H9 (cell line): ENCODE data around the gene GDPD4. TPM values are rescaled to one million over a fixed set of nuclear protein-coding genes. Genes with fewer than 3 reads are reported as not detected.

Source experiments
- DNase-seq: peaks from one replicate; pipeline ENCODE4 v3.0.0-alpha.2; 2017
- H2AFZ ChIP-seq: one replicate; pipeline ENCODE4 v1.6.1; 2013; ENCODE audit warnings: mild to moderate bottlenecking, low read length, control low read depth, moderate library complexity
- H2AK5ac ChIP-seq: 2 replicates; pipeline ENCODE4 v1.6.1; 2013; ENCODE audit warnings: low read length, control low read depth, mixed read lengths; ENCODE audit not compliant: insufficient read length
- H2BK120ac ChIP-seq: one replicate; pipeline ENCODE4 v1.6.1; 2013; ENCODE audit warnings: low read depth, mild to moderate bottlenecking, low read length, control low read depth, inconsistent platforms; ENCODE audit not compliant: poor library complexity, severe bottlenecking
- H2BK12ac ChIP-seq: 2 replicates; pipeline ENCODE4 v1.6.1; 2013; ENCODE audit warnings: low read length, control low read depth, mixed read lengths, low read depth; ENCODE audit not compliant: insufficient read length
- H2BK15ac ChIP-seq: 2 replicates; pipeline ENCODE4 v1.6.1; 2013; ENCODE audit warnings: low read depth, low read length, control low read depth
- H2BK20ac ChIP-seq: one replicate; pipeline ENCODE4 v1.6.1; 2013; ENCODE audit warnings: low read depth, mild to moderate bottlenecking, low read length, control low read depth, inconsistent platforms; ENCODE audit not compliant: poor library complexity, severe bottlenecking
- H2BK5ac ChIP-seq: 2 replicates; pipeline ENCODE4 v1.6.1; 2013; ENCODE audit warnings: low read length, control low read depth, mixed read lengths; ENCODE audit not compliant: insufficient read length
- H3K14ac ChIP-seq: 2 replicates; pipeline ENCODE4 v1.6.1; 2013; ENCODE audit warnings: low read length, control low read depth; ENCODE audit not compliant: insufficient read depth
- H3K18ac ChIP-seq: 2 replicates; pipeline ENCODE4 v1.6.1; 2013; ENCODE audit warnings: low read depth, mild to moderate bottlenecking, mixed read lengths, low read length, control low read depth; ENCODE audit not compliant: insufficient read length
- H3K23ac ChIP-seq: 2 replicates; pipeline ENCODE4 v1.6.1; 2013; ENCODE audit warnings: low read length, control low read depth, mixed read lengths, low read depth; ENCODE audit not compliant: insufficient read length
- H3K23me2 ChIP-seq: 2 replicates; pipeline ENCODE4 v1.6.1; 2013; ENCODE audit warnings: low read depth, mild to moderate bottlenecking, mixed read lengths, low read length, control low read depth; ENCODE audit not compliant: insufficient read length, poor library complexity, severe bottlenecking
- H3K27ac ChIP-seq: 2 replicates; pipeline ENCODE4 v1.5.1; 2013; ENCODE audit warnings: low read length, control low read depth, mixed read lengths, low read depth; ENCODE audit not compliant: insufficient read length
- H3K27me3 ChIP-seq: 2 replicates; pipeline ENCODE4 v1.6.1; 2013; ENCODE audit warnings: low read length, control low read depth, inconsistent platforms; ENCODE audit not compliant: insufficient read depth
- H3K4ac ChIP-seq: 2 replicates; pipeline ENCODE4 v1.6.1; 2013; ENCODE audit warnings: low read depth, mild to moderate bottlenecking, control low read depth, inconsistent platforms, low read length, moderate library complexity
- H3K4me1 ChIP-seq: 2 replicates; pipeline ENCODE4 v1.6.1; 2013; ENCODE audit warnings: low read length, control low read depth, inconsistent platforms; ENCODE audit not compliant: insufficient read depth
- H3K4me2 ChIP-seq: 2 replicates; pipeline ENCODE4 v1.6.1; 2013; ENCODE audit warnings: low read length, control low read depth, mixed read lengths; ENCODE audit not compliant: insufficient read length, insufficient read depth
- H3K56ac ChIP-seq: 2 replicates; pipeline ENCODE4 v1.6.1; 2013; ENCODE audit warnings: low read depth, mild to moderate bottlenecking, mixed read lengths, low read length, control low read depth; ENCODE audit not compliant: insufficient read length
- H3K79me1 ChIP-seq: 2 replicates; pipeline ENCODE4 v1.6.1; 2013; ENCODE audit warnings: low read depth, mild to moderate bottlenecking, moderate library complexity, low read length, control low read depth, inconsistent platforms; ENCODE audit not compliant: insufficient read depth, poor library complexity, severe bottlenecking
- H3K79me2 ChIP-seq: 2 replicates; pipeline ENCODE4 v1.6.1; 2013; ENCODE audit warnings: low read length, control low read depth, inconsistent platforms; ENCODE audit not compliant: insufficient read depth
- H3K9ac ChIP-seq: 2 replicates; pipeline ENCODE4 v1.6.1; 2013; ENCODE audit warnings: low read length, control low read depth, mixed read lengths; ENCODE audit not compliant: insufficient read length; ENCODE audit errors: extremely low read depth
- H3K9me3 ChIP-seq: one replicate; pipeline ENCODE4 v1.6.1; 2013; ENCODE audit warnings: low read depth, low read length, inconsistent platforms; ENCODE audit not compliant: control insufficient read depth
- H3T11ph ChIP-seq: one replicate; pipeline ENCODE4 v1.6.1; 2013; ENCODE audit warnings: mild to moderate bottlenecking, low read length, control low read depth, inconsistent platforms
- H4K20me1 ChIP-seq: one replicate; pipeline ENCODE4 v1.6.1; 2013; ENCODE audit not compliant: control insufficient read depth, insufficient read length, insufficient read depth
- H4K5ac ChIP-seq: 2 replicates; pipeline ENCODE4 v1.6.1; 2013; ENCODE audit warnings: low read depth, mild to moderate bottlenecking, mixed read lengths, low read length, control low read depth; ENCODE audit not compliant: insufficient read length
- H4K8ac ChIP-seq: replicated peaks from 2 replicates; pipeline ENCODE4 v1.6.1; 2013; ENCODE audit warnings: low read length, control low read depth, mixed read lengths, low read depth; ENCODE audit not compliant: insufficient read length
- H4K91ac ChIP-seq: 2 replicates; pipeline ENCODE4 v1.6.1; 2013; ENCODE audit warnings: low read depth, mild to moderate bottlenecking, moderate library complexity, mixed read lengths, low read length, control low read depth; ENCODE audit not compliant: insufficient read length
- H3K27ac Mint-ChIP-seq, 3 experiments: 2 replicates in 2 of 3; 3 replicates in 1 of 3; pipeline ENCODE4 v1.8.0; 2020 to 2021; ENCODE audit warnings: mixed read lengths in 3 of 3, mild to moderate bottlenecking in 1 of 3, moderate library complexity in 1 of 3
- H3K27me3 Mint-ChIP-seq: 2 replicates; pipeline ENCODE4 v1.8.0; 2021; ENCODE audit warnings: low read depth, mild to moderate bottlenecking, moderate library complexity, mixed read lengths
- H3K36me3 Mint-ChIP-seq, 3 experiments: 2 replicates in 2 of 3; 3 replicates in 1 of 3; pipeline ENCODE4 v1.8.0; 2020 to 2021; ENCODE audit warnings: low read depth in 3 of 3, mixed read lengths in 3 of 3; ENCODE audit not compliant: insufficient read depth in 1 of 3
- H3K4me1 Mint-ChIP-seq, 2 experiments: 2 replicates each; pipeline ENCODE4 v1.8.0; 2020; ENCODE audit warnings: mixed read lengths in 2 of 2
- H3K4me3 Mint-ChIP-seq, 2 experiments: 2 replicates in 1 of 2; 3 replicates in 1 of 2; pipeline ENCODE4 v1.8.0; 2020 to 2021; ENCODE audit warnings: mild to moderate bottlenecking in 2 of 2, mixed read lengths in 2 of 2, moderate library complexity in 1 of 2
- H3K9me3 Mint-ChIP-seq, 2 experiments: 2 replicates in 1 of 2; 3 replicates in 1 of 2; pipeline ENCODE4 v1.8.0; 2020; ENCODE audit warnings: mild to moderate bottlenecking in 2 of 2, mixed read lengths in 2 of 2, moderate library complexity in 1 of 2
- WGBS: extraction: QIAGEN DNeasy Blood & Tissue Kit; methylation state at CpG from one replicate; pipeline ENCODE4 v1.1.7; 2013; ENCODE audit warnings: missing lambda C conversion rate, low lambda C conversion rate, mixed read lengths; ENCODE audit not compliant: insufficient read length; ENCODE audit errors: extremely low coverage; 5-methylcytosine and 5-hydroxymethylcytosine counted together
- total RNA-seq: library from RNA; stranded (reverse); gene quantifications from 2 replicates; pipeline ENCODE4 v1.2.1, GENCODE V29; 2021
- TF ChIP-seq, protein P1 (sequence below): fragments of 200-600 bp; sonication (generic); conservative IDR thresholded peaks from 3 replicates; pipeline ENCODE4 v1.8.0; 2021; ENCODE audit warnings: antibody characterized with exemption, mild to moderate bottlenecking

GDPD4 gene
- total RNA-seq, 1 experiment from 2014 or later: not detected

DNA sequence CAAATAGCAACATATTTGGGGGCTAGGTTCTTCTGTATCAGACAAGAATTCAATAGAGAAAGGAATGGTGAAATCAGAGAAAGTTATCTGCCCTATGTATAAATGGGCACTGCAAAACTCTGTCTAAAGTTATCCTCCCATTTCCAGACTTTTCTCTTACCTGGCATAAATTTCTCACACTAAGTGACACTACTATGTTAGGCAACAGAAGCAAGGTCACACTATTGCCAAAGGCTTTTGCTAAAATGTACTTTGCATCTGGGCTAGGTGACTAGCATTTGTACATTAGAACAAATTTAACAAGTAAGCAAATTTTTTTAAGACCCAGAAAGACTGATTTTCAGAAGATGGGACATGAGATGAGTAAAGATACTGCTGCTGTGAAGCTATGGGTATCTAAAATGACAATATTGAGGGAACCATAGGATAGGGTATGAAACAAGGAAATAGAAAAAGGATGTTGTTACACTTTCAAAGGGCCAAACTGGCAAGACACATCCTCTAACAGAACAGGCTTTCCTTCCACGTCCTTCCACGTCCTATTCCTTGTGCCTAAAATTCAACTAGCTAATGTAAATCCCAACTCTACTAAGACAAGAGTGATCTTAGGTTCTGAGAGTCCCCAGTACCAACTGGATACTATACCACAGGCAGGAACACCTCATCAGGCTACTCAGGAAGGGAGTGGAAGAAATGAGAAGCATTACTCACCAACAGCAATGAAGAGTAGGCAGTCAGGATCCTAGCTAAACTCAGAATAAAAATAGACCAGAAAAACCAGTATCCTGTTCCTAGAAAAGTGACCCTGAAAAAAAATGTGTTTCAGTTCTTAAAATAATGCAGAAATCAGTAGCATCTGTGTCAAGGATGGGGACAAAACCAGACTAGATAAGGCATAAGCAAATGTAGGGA is 22.6 kb downstream of the GDPD4 start:
- Histone ChIP-seq H2BK15ac (no peak overlapping the region), H4K8ac (no peak overlapping the region), H3K79me1 (no peaks in the 10 kb centered on the region), H3K23me2 (no peaks in the 10 kb centered on the region), H3T11ph (no peak overlapping the region), H4K91ac (no peak overlapping the region), H3K56ac (no peak overlapping the region), H3K9ac (no peak overlapping the region), H3K27me3 (no peaks in the 10 kb centered on the region), H3K79me2 (no peaks in the 10 kb centered on the region), H4K20me1 (no peaks in the 10 kb centered on the region), H3K27ac (no peak overlapping the region), H4K5ac (no peak overlapping the region), H3K4ac (no peak overlapping the region), H3K4me2 (no peak overlapping the region), H2BK5ac (no peak overlapping the region), H3K18ac (no peak overlapping the region), H3K14ac (no peak overlapping the region), H3K23ac (no peak overlapping the region), H2BK120ac (no peak overlapping the region), H2AK5ac (no peak overlapping the region), H2AFZ (no peak overlapping the region), H3K9me3 (no peaks in the 10 kb centered on the region), H2BK20ac (no peak overlapping the region), H2BK12ac (no peak overlapping the region), H3K4me1 (no peaks in the 10 kb centered on the region)
- Mint-ChIP-seq H3K9me3 (no peaks in the 10 kb centered on the region), H3K27ac (no peak overlapping the region), H3K4me1 (no peaks in the 10 kb centered on the region), H3K27me3 (no peaks in the 10 kb centered on the region), H3K36me3 (no peaks in the 10 kb centered on the region), H3K4me3 (no peak overlapping the region)
- TF ChIP-seq, protein P1, sequence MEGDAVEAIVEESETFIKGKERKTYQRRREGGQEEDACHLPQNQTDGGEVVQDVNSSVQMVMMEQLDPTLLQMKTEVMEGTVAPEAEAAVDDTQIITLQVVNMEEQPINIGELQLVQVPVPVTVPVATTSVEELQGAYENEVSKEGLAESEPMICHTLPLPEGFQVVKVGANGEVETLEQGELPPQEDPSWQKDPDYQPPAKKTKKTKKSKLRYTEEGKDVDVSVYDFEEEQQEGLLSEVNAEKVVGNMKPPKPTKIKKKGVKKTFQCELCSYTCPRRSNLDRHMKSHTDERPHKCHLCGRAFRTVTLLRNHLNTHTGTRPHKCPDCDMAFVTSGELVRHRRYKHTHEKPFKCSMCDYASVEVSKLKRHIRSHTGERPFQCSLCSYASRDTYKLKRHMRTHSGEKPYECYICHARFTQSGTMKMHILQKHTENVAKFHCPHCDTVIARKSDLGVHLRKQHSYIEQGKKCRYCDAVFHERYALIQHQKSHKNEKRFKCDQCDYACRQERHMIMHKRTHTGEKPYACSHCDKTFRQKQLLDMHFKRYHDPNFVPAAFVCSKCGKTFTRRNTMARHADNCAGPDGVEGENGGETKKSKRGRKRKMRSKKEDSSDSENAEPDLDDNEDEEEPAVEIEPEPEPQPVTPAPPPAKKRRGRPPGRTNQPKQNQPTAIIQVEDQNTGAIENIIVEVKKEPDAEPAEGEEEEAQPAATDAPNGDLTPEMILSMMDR: no peak
- no peak for DNase-seq
- no CpG with 5 or more reads among the region's 2 CpGs for WGBS
